GM12878 (cell line): ENCODE results near the gene TRAPPC3. TPM values are rescaled to one million over a fixed set of nuclear protein-coding genes. Genes with fewer than 3 reads are reported as not detected.
A peak's percentile ranks its signal among the peaks of the same experiment; 100 is the strongest.

Experiments
- CEBPB ChIP-seq, 2 experiments: fragments of 150-350 bp in 1 of 2; IDR thresholded peaks; 2 replicates each; pipeline ENCODE4 v1.6.1; 2012 to 2014; ENCODE audit warnings: low read depth in 2 of 2, low read length in 2 of 2, borderline replicate concordance in 1 of 2, inconsistent platforms in 1 of 2
- E2F4 ChIP-seq: IDR thresholded peaks from 2 replicates; pipeline ENCODE4 v1.6.1; 2012; ENCODE audit warnings: low read depth, low read length, improper control_type of control experiment
- HDGF ChIP-seq: fragments of 450-650 bp; IDR thresholded peaks from 2 replicates; pipeline ENCODE4 v1.6.1; 2016; ENCODE audit warnings: antibody characterized with exemption
- IKZF2 ChIP-seq, 2 experiments: fragments of 450-650 bp; IDR thresholded peaks; 2 replicates each; pipeline ENCODE4 v1.6.1; 2017; ENCODE audit warnings: mild to moderate bottlenecking in 2 of 2, moderate library complexity in 2 of 2
- MEF2A ChIP-seq: IDR thresholded peaks from 2 replicates; pipeline ENCODE4 v1.6.1; 2011; ENCODE audit warnings: low read depth, mild to moderate bottlenecking, low read length, moderate library complexity; ENCODE audit not compliant: insufficient read depth
- MTA3 ChIP-seq: IDR thresholded peaks from 2 replicates; pipeline ENCODE4 v1.6.1; 2012; ENCODE audit warnings: low read length, inconsistent platforms, borderline replicate concordance
- NR2C2 ChIP-seq: IDR thresholded peaks from 2 replicates; pipeline ENCODE4 v1.6.1; 2011; ENCODE audit warnings: borderline replicate concordance, low read depth; ENCODE audit not compliant: control insufficient read depth, insufficient read length
- PML ChIP-seq: IDR thresholded peaks from 2 replicates; pipeline ENCODE4 v1.6.1; 2012; ENCODE audit warnings: low read length, inconsistent platforms
- POLR2AphosphoS2 ChIP-seq: IDR thresholded peaks from 2 replicates; pipeline ENCODE4 v1.6.1; 2011; ENCODE audit warnings: low read depth, mild to moderate bottlenecking, low read length, improper control_type of control experiment, moderate library complexity
- POLR2AphosphoS5 ChIP-seq: IDR thresholded peaks from 2 replicates; pipeline ENCODE4 v1.6.1; 2011; ENCODE audit warnings: mild to moderate bottlenecking, low read length, inconsistent platforms
- SRF ChIP-seq, 2 experiments: IDR thresholded peaks; 2 replicates each; pipeline ENCODE4 v1.6.1; 2011; ENCODE audit warnings: low read depth in 2 of 2, low read length in 2 of 2, mild to moderate bottlenecking in 1 of 2, moderate library complexity in 1 of 2
- SUPT20H ChIP-seq: IDR thresholded peaks from 2 replicates; pipeline ENCODE4 v1.6.1; 2011; ENCODE audit warnings: low read depth, mild to moderate bottlenecking, low read length, moderate library complexity, borderline replicate concordance; ENCODE audit not compliant: control insufficient read depth
- ZNF207 ChIP-seq: fragments of 450-650 bp; IDR thresholded peaks from 2 replicates; pipeline ENCODE4 v1.6.1; 2014; ENCODE audit warnings: antibody characterized with exemption, mild to moderate bottlenecking, borderline replicate concordance
- ZNF217 ChIP-seq: fragments of 450-650 bp; IDR thresholded peaks from 2 replicates; pipeline ENCODE4 v1.6.1; 2017; ENCODE audit warnings: antibody characterized with exemption, mild to moderate bottlenecking
- ZNF384 ChIP-seq: IDR thresholded peaks from 2 replicates; pipeline ENCODE4 v1.6.1; 2012; ENCODE audit warnings: low read depth, mild to moderate bottlenecking, low read length, improper control_type of control experiment, borderline replicate concordance
- polyA plus RNA-seq, 11 experiments: library from polyadenylated mRNA; depleted of rRNA in 4 of 11; unstranded in 6 of 11; stranded (reverse) in 5 of 11; fragments of >200 nt; fragmentation: Nextera tagmentation in 4 of 11; fragmentation: Illumina TruSeq in 1 of 11; extraction: Ambion mirVana in 4 of 11; extraction: Trizol in 1 of 11; gene quantifications; 1 replicate in 1 of 11; 2 replicates in 10 of 11; pipeline versions ENCODE4 v1.2.1 to v1.2.3, GENCODE V29; 2011 to 2016; ENCODE audit warnings: inconsistent platforms in 2 of 11, missing spikeins in 2 of 11, low read depth in 1 of 11
- total RNA-seq, 4 experiments: library from RNA; depleted of rRNA in 3 of 4; stranded (reverse); fragments of >200 nt in 3 of 4; fragmentation: Illumina TruSeq in 1 of 4; extraction: Trizol in 1 of 4; gene quantifications; 2 replicates each; pipeline versions ENCODE4 v1.2.1 to v1.2.3, GENCODE V29; 2013 to 2021
- TF ChIP-seq, protein P1 (sequence below): fragments of 450-650 bp; IDR thresholded peaks from 2 replicates; pipeline ENCODE4 v1.6.1; 2016; ENCODE audit warnings: mild to moderate bottlenecking, moderate library complexity, borderline replicate concordance
- TF ChIP-seq, protein P2 (sequence below): fragments of 450-650 bp; IDR thresholded peaks from 2 replicates; pipeline ENCODE4 v1.6.1; 2017; ENCODE audit warnings: low read depth, mild to moderate bottlenecking, moderate library complexity
- TF ChIP-seq, protein P3 (sequence below): IDR thresholded peaks from 2 replicates; pipeline ENCODE4 v1.6.1; 2011; ENCODE audit warnings: low read depth, mild to moderate bottlenecking, low read length, moderate library complexity, borderline replicate concordance; ENCODE audit errors: extremely low read depth

Gene TRAPPC3
- total and polyA plus RNA-seq, 10 of the 15 experiments (the other 5 are each of a cell fraction or from before 2014, with no cell fraction given): 14.7 to 122 (median 70.5) TPM

DNA sequence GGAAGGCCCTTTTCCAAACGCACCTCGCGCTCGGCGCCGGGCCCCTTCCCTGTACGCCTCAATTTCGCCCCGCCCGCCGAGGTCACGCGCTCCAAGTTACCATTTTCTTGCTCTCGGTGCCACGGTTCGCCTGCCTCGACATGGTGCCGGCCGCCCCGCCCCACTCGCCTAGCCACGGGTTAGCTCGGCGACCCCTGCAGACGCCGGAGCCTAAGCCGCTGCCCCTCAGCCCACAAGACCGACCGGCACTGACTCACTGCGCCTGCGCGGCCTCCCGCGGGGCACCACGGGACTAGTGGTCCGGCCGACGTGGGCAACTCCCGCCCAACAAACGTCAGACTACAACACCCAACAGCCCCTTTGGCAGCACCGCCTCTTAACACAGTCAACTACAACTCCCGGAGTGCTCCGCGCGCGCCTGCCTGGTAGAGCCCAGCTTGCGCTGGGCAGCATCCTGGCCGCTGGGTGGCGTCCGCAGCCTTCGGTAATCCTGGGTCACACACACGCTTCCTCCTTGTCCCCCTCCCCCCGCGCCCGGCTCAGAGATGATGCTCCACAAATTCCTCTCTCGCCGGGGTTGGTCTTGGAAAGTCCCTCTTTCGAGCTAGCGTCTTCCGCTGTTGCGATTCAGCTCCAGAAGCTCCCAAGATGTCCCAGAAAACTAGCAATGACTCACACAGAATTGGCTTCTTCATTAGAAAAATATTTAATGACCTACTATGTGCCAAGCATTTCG, at the start of gene TRAPPC3 (continued):
- TF ChIP-seq, protein P1, sequence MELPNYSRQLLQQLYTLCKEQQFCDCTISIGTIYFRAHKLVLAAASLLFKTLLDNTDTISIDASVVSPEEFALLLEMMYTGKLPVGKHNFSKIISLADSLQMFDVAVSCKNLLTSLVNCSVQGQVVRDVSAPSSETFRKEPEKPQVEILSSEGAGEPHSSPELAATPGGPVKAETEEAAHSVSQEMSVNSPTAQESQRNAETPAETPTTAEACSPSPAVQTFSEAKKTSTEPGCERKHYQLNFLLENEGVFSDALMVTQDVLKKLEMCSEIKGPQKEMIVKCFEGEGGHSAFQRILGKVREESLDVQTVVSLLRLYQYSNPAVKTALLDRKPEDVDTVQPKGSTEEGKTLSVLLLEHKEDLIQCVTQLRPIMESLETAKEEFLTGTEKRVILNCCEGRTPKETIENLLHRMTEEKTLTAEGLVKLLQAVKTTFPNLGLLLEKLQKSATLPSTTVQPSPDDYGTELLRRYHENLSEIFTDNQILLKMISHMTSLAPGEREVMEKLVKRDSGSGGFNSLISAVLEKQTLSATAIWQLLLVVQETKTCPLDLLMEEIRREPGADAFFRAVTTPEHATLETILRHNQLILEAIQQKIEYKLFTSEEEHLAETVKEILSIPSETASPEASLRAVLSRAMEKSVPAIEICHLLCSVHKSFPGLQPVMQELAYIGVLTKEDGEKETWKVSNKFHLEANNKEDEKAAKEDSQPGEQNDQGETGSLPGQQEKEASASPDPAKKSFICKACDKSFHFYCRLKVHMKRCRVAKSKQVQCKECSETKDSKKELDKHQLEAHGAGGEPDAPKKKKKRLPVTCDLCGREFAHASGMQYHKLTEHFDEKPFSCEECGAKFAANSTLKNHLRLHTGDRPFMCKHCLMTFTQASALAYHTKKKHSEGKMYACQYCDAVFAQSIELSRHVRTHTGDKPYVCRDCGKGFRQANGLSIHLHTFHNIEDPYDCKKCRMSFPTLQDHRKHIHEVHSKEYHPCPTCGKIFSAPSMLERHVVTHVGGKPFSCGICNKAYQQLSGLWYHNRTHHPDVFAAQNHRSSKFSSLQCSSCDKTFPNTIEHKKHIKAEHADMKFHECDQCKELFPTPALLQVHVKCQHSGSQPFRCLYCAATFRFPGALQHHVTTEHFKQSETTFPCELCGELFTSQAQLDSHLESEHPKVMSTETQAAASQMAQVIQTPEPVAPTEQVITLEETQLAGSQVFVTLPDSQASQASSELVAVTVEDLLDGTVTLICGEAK: no peak
- TF ChIP-seq CEBPB (IDR thresholded peaks at IDR 0.05; ENCODE audit: borderline replicate concordance in 1 of 2, low read depth in 2 of 2, low read length in 2 of 2) (no peak), POLR2AphosphoS2 (no peak; the same call in 1 of the 2 replicates), MTA3 (no peak), SUPT20H (no peak), ZNF217 (no peak; the same call in 1 of the 2 replicates), SRF (IDR thresholded peaks at IDR 0.05; ENCODE audit: low read depth in 2 of 2, low read length in 2 of 2) (0 out of 4 replicates have a peak, but pooled peaks of 1 of the 2 experiments have one; percentile 37), ZNF384 (no peak), HDGF (peak; percentile 94), IKZF2 (IDR thresholded peaks at IDR 0.05) (peak; percentile 84 to 87), ZNF207 (peak; percentile 86; the same call in 1 of the 2 replicates), NR2C2 (no peak), POLR2AphosphoS5 (peak; percentile 62; the same call in 1 of the 2 replicates), MEF2A (0 out of 2 replicates have a peak, but pooled peaks have one; percentile 52), E2F4 (no peak; the same call in 1 of the 2 replicates), PML (no peak)
- TF ChIP-seq, protein P2, sequence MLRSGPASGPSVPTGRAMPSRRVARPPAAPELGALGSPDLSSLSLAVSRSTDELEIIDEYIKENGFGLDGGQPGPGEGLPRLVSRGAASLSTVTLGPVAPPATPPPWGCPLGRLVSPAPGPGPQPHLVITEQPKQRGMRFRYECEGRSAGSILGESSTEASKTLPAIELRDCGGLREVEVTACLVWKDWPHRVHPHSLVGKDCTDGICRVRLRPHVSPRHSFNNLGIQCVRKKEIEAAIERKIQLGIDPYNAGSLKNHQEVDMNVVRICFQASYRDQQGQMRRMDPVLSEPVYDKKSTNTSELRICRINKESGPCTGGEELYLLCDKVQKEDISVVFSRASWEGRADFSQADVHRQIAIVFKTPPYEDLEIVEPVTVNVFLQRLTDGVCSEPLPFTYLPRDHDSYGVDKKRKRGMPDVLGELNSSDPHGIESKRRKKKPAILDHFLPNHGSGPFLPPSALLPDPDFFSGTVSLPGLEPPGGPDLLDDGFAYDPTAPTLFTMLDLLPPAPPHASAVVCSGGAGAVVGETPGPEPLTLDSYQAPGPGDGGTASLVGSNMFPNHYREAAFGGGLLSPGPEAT: peak; percentile 93
- TF ChIP-seq, protein P3, sequence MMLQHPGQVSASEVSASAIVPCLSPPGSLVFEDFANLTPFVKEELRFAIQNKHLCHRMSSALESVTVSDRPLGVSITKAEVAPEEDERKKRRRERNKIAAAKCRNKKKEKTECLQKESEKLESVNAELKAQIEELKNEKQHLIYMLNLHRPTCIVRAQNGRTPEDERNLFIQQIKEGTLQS: no peak
